ENCODE measurements around the gene ABTB2.

Gene ABTB2

GRCh38 chr11:34280945-34281872 lies 76.6 kb downstream of the ABTB2 start:
- no peak for DNase-seq

DNA sequence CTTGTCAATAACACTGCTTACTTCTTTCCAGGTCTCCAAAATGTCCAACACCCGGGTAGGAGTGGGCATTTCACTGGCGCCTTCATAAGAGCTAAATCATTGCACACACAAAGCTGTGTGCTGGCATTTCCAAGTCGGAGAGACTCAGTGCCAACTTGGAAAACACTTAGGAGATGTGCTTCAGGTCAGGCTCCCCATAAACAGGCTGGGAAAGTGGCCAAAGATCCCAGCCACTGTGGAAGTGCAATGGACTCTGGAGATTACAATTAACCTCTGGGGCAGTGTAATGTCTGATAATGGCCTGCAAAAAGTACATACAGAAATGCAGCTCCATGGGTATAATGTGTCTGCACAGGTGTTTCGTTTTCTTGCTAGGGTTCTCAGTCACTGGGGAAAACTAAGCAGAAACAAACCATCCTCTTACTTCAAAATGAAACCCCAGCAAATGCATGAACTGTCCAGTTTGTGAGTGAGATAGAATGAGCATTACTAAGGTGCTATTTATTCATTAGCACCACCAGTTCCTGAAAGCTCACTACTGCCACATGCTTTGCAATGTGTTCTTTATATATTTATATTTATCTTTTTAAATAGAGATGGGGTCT lies 79.0 kb downstream of the ABTB2 start:
- DNase-seq: no peak

DNA sequence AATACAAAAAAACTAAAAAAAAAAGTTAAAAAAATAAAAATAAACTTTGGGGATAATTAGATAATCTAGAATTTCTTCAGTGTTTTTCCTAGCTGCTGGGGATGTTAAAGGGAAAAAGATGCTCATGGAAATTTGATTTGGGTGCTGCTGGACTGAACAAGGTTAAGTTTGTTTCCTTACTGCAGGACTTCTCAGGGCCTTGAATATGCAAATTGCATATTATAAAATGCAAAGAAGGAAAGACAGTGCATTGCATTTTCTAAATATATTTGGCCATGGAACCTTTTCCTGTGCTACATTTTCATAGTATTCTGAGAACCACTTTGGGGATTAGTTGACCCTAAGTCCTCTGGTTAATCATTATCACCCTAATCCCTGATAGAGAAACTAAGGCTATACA lies 79.6 kb downstream of the ABTB2 start:
- no peak for DNase-seq

DNA sequence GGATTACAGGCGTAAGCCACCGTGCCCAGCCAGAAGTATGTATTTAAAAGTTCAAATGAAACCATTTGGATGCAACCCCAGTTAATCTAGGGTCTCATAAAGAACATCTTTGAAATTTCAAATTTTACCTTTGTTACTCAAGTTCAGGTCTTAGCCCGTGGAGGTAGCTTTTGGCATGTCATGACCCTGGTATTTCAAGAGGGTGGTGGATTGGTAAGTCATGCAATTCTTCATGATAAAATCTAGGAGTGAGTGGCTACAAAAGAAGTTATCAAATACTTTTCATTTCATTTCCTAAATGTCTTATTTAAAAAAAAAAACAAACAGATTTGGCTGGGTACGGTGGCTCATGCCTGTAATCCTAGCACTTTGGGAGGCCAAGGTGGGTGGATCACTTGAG lies 80.6 kb downstream of the ABTB2 start:
- no peak for DNase-seq

- no peak for DNase-seq
Measured at GRCh38 chr11:34276352-34276864, 81.4 kb downstream of the ABTB2 start.

GRCh38 chr11:34275486-34275885 lies 82.3 kb downstream of the ABTB2 start:
- DNase-seq: no peak

- DNase-seq: no peak
Measured at GRCh38 chr11:34274712-34275398, 83.0 kb downstream of the ABTB2 start.

DNA sequence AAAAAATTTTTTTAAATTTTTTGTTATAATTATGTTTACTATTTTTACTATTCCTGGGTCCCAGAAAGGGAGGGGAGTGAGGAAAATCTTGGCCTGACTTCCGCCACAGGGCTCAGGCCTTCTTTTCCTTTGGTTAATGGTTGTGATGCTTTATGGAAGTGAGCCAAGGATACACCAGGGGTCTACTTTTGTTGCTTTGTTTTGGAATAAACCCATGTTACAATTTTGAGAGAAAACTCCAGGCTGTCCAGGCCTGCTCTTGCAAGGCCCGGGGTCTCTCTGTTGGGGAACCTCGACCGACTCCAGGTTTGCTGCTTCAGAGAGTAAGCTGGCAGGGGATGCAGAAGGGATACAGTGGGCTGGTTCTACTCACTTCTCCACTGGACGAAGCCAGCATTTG lies 84.7 kb downstream of the ABTB2 start:
- DNase-seq: no peak

GRCh38 chr11:34271727-34272126 lies 86.1 kb downstream of the ABTB2 start:
- DNase-seq: no peak

DNA sequence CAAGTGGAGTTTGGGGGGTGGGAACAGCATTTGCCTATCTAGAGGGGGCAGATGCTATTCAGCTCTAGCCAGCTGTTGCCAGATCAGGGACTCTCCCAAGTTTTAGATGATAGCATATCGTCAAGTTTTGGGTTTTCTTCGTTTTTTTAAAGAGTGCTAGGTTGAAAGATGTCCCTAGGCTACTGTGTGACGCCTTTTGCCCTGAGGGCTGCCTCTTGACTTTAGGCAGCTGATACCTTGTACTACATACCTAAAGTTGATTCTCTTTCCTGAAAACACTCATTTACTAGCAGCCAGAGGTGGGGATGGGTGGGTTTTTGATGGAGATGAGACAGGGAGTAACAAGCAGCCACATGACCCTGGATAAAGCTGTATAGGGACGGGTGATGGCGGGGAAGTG lies 87.1 kb downstream of the ABTB2 start:
- DNase-seq: no peak

DNA sequence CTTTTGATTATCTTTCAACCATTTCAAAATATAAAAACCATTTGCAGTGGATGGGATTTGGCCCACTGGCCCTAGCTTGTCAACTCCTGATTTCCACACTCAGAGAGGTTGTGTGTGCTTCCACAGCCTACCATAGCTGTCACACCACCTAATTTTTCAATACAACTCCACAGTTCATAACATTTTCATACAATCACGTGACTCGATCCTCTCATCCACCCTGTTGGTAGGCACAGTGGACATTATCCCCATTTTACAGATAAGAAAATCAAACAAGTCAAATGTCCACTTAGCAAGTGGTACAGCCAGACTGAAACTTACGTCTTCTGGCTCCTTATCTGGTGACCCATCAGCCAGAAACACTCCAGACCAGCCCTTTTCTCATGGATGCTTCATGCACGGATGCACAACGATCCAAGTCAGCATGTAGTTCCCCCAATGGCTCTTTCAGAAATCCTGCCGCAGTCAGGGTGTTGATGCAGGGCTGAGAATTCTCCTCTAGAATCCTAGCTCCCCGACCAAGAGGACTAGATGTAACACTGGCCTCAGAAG lies 88.0 kb downstream of the ABTB2 start:
- DNase-seq: no peak

- DNase-seq: no peak
Measured at GRCh38 chr11:34268906-34269430, 88.8 kb downstream of the ABTB2 start.

- no peak for DNase-seq
Measured at GRCh38 chr11:34267417-34267816, 90.4 kb downstream of the ABTB2 start.

DNA sequence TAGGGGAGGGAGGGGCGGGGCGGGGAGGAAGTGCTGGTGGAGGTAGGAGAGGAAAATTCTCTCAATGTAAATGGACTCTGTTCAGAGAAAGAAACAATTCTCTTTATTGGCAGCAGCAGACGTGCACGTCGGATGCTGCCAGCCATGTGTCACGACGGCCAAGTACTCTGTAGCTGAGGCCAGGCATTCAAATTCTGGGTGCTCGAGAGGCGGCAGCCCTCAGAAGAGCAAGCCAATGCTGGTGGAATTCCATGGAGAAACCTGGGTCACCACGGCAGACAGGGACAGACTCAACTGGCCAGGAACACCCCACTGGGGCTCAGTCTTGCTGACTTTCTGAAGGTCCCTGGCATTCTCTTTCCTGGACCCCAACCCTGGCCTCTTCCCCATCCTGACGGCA lies 90.8 kb downstream of the ABTB2 start:
- no peak for DNase-seq

DNA sequence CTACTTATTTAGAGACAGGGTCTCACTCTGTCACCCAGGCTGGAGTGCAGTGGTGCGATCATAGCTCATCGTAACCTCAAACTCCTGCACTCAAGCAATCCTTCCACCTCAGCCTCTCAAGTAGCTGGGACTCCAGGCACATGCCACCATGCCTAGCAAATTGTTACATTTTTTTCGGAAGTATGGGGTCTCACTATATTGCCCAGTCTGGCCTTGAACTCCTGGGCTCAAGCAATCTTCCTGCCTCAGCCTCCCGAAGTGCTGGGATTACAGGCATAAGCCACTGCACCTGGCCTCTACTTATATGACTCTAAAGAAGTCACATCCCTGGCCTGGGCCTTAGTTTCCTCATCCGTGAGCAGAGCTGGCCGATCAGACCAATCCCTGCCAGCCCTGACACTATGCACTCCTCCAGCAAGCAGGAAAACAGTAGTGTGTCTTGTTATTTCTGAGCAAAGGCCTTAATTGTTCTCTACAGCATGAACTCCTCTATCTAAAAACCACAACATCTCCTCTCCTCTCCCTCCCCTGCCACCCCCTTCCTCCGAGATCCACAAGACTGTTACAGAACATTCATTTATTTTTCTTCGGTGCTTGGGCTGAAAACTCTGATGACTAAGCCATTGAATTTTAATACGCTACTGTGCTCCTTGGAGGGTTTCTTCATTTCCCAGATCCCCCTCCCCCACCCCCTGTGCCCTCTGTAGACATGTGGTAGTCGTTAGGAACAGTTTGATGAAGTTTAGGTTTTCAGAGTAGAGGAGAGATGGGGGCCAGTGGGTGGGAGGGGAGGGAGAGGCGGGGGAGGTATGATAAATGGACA lies 91.5 kb downstream of the ABTB2 start:
- no peak for DNase-seq

DNA sequence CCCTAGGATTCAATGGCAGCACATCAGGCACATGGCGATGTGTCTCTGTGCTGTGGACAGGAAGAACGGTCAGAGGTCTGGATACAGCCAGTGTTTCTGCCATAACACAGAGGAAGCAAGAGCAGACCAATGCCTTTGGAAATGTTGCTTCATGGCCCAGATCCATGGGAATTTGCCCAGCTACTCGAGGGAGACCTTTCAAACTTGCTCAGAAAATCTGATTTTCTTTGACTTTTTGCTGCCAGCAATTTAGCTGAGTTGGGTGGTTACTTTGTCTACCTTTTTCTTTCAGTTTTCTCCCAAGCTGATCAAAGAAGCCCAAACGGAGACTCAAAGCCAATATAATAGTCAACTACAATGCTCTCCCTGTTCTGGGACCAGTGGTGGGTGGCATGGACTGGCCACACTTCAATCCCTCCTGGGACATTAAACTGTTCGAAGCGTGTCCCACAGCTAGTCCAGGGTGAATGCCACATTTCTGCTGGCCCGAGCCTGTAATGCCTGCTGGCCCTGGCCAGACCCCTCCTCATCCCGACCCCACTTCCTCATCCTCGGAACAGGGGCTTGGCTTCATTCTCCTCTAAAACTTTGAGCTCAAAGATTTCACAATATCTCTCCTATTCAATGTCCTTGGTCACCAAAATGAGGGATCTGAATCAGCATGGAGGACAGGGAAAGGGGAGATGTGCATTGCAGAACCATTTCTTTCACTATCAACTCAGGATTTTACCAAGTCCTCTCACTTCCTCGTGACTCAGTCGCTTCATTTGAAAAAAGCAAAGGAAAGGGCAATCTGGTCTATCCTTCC lies 93.3 kb downstream of the ABTB2 start:
- DNase-seq: no peak

- no peak for DNase-seq
Measured at GRCh38 chr11:34263441-34264091, 94.2 kb downstream of the ABTB2 start.

- DNase-seq: no peak
Measured at GRCh38 chr11:34262531-34263081, 95.2 kb downstream of the ABTB2 start.

- DNase-seq: no peak
Measured at GRCh38 chr11:34261820-34262219, 96.0 kb downstream of the ABTB2 start.

GRCh38 chr11:34261095-34261494 lies 96.7 kb downstream of the ABTB2 start:
- DNase-seq: no peak

Data from stimulated activated naive CD4-positive, alpha-beta T cell treated with Interleukin-2 at 50 U/mL for 16 hours (primary cell).